Retinal pigment epithelial cell (primary cell): ENCODE data around the gene JSRP1.

Experiments used
- DNase-seq: peaks from one replicate; pipeline ENCODE4 v3.0.0-alpha.2; 2010; ENCODE audit warnings: low read depth
- H3K4me3 ChIP-seq: 2 replicates; pipeline ENCODE4 v1.5.1; 2011; ENCODE audit warnings: mild to moderate bottlenecking, low read length, control low read depth, moderate library complexity
- CTCF ChIP-seq: conservative IDR thresholded peaks from 2 replicates; pipeline ENCODE4 v1.5.1; 2011; ENCODE audit warnings: low read depth, low read length, control low read depth, inconsistent platforms

Gene JSRP1

GRCh38 chr19:2255982-2256685 lies at the start of gene JSRP1:
TSS of gene JSRP1 (minus strand) at chr19:2256417. CDS start at chr19:2255314, 1,103 bp downstream.
- DNase-seq, result no peak
- no peak for TF ChIP-seq CTCF
- no peak within 1 kb of the TSS for H3K4me3 ChIP-seq

- DNase-seq, result no peak
- no peak overlapping the region for H3K4me3 ChIP-seq
- TF ChIP-seq CTCF, result no peak
Observed at GRCh38 chr19:2305452-2306280, 49.4 kb upstream of the JSRP1 start.

- TF ChIP-seq CTCF, result no peak
- no peak for DNase-seq
- H3K4me3 ChIP-seq, result no peak overlapping the region
Observed at GRCh38 chr19:2303211-2303798, 47.1 kb upstream of the JSRP1 start.

- H3K4me3 ChIP-seq, result no peak overlapping the region
- no peak for DNase-seq
- TF ChIP-seq CTCF, result no peak
Observed at GRCh38 chr19:2302319-2303210, 46.3 kb upstream of the JSRP1 start.

- H3K4me3 ChIP-seq, result no peak overlapping the region
- DNase-seq, result no peak
- TF ChIP-seq CTCF, result no peak
Observed at GRCh38 chr19:2300533-2300932, 44.3 kb upstream of the JSRP1 start.

GRCh38 chr19:2296141-2296540 lies 39.9 kb upstream of the JSRP1 start:
- no peak for DNase-seq
- no peak overlapping the region for H3K4me3 ChIP-seq
- no peak for TF ChIP-seq CTCF
